GM18520 (cell line): ENCODE measurements around the gene ZBTB38.

Source experiments
- ATAC-seq: cut with Tn5 transposase; IDR thresholded peaks from one replicate; pipeline ENCODE4 v1.9.1; 2021; ENCODE audit not compliant: unreplicated experiment

Gene ZBTB38

GRCh38 chr3:141403576-141403975 is 35.3 kb downstream of the ZBTB38 start:
- ATAC-seq: no peak

- no peak for ATAC-seq
Observed at GRCh38 chr3:141405025-141405424, 36.7 kb downstream of the ZBTB38 start.

- ATAC-seq: no peak
Observed at GRCh38 chr3:141405591-141405990, 37.3 kb downstream of the ZBTB38 start.

- no peak for ATAC-seq
Observed at GRCh38 chr3:141406265-141406664, 38.0 kb downstream of the ZBTB38 start.

GRCh38 chr3:141407047-141407446 is 38.7 kb downstream of the ZBTB38 start:
- ATAC-seq: no peak

- no peak for ATAC-seq
Observed at GRCh38 chr3:141407825-141408224, 39.5 kb downstream of the ZBTB38 start.

GRCh38 chr3:141408596-141408995 is 40.3 kb downstream of the ZBTB38 start:
- ATAC-seq: no peak

GRCh38 chr3:141409940-141410241 is 41.6 kb downstream of the ZBTB38 start:
- ATAC-seq: no peak

GRCh38 chr3:141410408-141410807 is 42.1 kb downstream of the ZBTB38 start:
- no peak for ATAC-seq

- ATAC-seq: no peak
Observed at GRCh38 chr3:141410846-141411245, 42.5 kb downstream of the ZBTB38 start.

GRCh38 chr3:141411251-141411771 is 43.0 kb downstream of the ZBTB38 start:
- peak; percentile 28 for ATAC-seq

GRCh38 chr3:141412087-141412935 is 44.0 kb downstream of the ZBTB38 start:
- no peak for ATAC-seq

- no peak for ATAC-seq
Observed at GRCh38 chr3:141412936-141413354, 44.6 kb downstream of the ZBTB38 start.

- no peak for ATAC-seq
Observed at GRCh38 chr3:141413391-141413790, 45.1 kb downstream of the ZBTB38 start.

GRCh38 chr3:141413801-141414689 is 45.7 kb downstream of the ZBTB38 start:
- ATAC-seq: no peak

GRCh38 chr3:141414800-141415462 is 46.6 kb downstream of the ZBTB38 start:
- ATAC-seq: no peak

- ATAC-seq: no peak
Observed at GRCh38 chr3:141415953-141416352, 47.6 kb downstream of the ZBTB38 start.
